CD4-positive, alpha-beta T cell treated with Interleukin-4 for 1 hour (primary cell): ENCODE measurements around the gene BEST2.

Source experiments
- DNase-seq, 2 donors: peaks; one replicate each; pipeline ENCODE4 v3.0.0-alpha.2; 2020 to 2022

The BEST2 gene

DNA sequence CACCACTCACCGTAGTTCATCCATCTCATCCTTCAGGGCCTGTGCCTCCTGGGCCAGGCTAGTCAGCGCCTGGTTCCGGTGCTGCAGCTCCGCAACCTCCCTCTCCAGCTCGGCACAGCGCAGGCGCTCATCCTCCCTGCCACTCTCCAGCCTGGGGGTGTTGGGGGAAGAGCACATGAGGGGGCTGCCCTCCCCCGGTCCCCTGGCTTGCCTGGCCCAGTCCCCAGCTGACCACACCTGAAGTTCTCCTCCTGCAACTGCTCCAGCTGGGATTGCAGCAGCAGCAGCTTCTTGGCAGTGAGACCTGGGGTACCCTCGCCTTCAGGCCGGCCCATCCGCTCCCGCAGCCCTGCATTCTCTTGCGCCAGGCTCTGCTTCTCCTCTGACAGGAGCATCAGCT, 19.3 kb downstream of the BEST2 start:
- no peak for DNase-seq

DNA sequence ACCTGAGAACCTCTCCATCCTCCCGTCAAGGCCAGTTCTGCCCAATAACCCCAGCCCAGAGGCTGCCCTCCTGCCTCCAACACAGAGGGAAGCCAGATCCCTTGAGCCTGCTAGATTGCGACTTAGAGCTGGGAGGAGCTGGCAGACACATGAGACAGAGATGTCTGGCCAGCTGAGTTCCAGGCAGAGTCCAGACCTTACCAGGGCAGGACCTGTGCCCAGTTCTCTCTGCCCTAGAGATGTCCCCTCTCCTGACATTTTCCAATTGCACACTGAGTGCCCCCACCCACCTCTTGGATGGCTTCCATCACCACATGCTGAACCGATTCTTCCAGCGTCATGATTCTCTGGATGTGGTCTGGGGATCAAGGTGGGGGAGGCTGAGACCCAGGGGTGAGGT, 20.7 kb downstream of the BEST2 start:
- no peak for DNase-seq

DNA sequence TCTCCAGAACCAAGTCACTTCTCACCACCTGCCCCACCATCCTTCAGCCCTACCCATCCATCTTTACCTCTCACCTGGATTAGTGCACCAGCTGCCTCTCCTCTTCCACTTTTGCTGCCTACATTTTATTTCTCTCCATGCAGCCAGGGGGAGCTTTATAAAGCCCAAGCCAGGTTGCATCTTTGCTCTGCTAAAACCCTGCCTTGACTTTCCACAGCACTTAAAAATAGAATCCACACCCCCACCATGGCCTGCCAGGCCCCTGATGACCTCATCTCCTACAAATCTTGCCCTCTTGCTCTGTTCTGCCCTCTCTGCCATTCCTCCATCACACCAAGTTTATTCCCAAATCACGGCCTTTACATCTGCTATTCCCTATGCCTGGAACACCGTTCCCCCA, 22.0 kb downstream of the BEST2 start:
- DNase-seq, result no peak

DNA sequence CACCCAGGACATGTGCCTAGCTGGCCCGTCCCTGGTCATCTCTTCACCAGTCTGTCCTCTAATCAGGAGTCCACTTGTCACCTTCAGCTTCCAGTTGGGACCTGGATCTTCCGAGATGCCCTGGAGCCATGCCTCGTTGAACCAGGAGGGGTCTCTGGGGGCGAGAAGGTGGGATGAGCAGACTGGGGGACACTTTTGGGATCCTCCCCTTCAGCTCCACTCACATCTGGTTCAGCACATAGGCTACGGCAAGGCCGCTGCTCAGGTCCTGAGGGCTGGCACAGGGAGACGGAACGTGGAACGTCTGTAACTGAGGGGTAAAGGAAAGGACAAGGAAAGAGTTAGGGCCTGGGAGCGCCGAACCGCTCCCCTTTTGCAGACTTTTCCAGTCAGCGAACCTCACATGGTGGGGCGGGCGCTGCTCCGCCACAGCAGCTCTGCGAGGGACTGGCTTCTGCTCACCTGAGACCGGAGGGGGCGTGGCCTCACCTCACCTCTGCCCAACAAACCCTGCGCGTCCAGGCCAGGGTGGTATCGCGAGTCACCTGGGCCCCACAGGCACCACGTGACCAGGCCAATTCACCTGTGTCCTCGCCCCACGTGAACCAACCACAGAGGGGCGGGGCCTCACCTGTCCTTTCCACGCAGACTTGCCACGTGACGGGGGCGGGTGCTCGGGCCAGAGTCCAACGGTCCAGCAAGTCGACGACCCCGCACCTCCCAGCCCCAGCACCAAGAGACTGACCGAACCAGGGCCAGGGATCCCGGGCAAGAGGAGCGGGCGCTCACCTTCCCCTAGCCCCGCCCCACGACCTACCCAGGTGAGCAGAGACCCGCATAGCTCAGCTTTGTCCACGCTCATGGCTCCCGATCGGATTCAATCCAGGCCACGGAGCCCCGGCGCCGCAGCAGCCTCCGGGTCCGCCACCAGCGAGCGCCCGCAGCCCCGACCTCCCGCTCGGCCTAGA, 23.3 kb downstream of the BEST2 start, which contains the start of gene HOOK2:
HOOK2 (minus strand) TSS at position 965 of the 968 bp plus-strand sequence; CDS start at position 862, 103 bp downstream.
- peak; percentile 63 to 71 for DNase-seq

DNA sequence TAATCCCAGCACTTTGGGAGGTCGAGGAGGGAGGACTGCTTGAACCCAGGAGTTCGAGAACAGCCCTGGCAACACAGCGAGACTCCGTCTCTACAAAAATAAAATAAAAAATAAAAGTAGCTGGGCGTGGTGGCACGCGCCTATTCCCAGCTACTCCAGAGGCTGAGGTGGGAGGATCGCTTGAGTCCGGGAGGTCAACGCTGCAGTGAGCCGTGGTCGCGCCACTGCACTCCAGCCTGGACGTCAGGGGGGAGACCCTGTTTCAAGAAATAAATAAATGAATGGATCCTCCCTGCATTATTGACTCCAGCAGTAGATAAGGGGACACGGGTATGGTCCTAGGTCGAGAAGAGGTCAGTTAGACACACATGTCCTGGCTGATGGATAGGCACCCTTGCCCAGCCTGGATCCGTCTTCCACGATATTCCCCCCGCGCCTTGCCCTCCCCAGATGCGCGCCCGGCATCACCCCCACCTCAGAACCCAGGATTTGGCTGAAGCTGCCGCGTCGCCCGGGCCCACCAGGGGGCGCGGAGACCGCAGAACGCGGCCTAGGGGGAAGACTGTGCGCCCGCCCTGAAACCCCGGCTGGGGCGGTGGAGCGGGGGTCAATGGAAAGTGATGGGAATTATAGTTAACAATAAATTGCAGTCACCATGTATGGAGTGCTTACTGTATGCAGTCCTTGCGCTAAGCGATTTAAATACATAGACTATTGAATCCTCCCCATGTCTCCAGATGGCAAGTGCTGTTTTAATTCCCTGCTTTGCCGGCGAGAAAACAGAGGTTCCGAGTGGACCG, 25.8 kb downstream of the BEST2 start:
- peak; percentile 80 to 82 for DNase-seq

DNA sequence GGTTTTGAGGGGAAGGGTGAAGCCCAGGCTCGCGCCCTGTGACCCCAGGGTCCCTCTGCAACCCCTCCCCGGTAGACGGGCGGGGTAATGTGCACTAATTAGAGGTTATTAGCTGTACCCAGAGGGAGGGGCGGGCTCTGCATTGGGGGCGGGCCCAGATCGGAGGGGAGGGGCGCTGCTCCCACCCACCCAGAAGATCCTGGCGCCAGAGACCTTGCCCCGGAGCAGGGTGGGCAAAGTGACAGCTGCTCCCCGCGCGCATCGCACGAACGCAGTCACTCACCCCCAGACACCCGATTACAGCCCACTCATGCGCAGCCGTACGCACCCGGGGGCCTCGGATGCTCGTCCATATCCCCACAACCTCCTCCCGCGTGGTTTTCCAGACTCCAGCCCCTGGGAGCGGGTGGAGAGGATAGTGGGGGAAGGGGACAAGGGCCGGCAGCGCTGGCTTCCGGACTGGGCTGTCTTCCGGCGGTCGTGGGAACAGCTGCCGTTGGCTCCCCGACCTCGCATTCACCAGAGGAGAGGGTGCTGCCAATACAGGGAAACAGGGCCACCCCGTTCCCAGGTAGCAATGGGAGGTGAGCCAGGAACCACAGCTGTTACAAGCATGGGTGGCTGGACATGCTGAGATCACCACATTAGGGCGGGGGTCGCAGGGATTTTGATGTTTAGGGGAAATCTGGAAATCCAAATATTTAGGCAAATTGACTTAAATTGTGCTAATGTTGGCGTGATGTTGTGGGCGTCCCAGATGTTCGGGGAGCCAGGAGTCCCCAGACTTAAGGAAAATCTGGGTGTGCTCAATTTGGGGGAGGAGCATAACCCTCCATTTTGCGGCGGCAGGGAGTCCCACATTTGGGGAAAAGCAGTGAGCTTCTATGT, 26.7 kb downstream of the BEST2 start:
- peak; percentile 55 to 60 for DNase-seq

DNA sequence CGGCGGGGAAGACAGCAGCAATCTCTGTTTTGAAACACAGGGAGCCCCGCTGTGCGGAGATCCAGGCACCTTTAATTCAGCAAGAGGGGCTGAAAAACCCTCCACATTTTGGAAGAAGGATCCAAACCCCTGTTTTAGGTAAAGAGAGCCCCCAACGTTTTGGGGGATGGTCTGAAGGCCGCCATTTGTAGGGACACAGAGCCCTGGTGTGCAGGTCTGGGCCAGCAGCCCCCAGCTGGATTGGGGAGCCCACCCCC, 27.2 kb downstream of the BEST2 start:
- DNase-seq, result no peak

DNA sequence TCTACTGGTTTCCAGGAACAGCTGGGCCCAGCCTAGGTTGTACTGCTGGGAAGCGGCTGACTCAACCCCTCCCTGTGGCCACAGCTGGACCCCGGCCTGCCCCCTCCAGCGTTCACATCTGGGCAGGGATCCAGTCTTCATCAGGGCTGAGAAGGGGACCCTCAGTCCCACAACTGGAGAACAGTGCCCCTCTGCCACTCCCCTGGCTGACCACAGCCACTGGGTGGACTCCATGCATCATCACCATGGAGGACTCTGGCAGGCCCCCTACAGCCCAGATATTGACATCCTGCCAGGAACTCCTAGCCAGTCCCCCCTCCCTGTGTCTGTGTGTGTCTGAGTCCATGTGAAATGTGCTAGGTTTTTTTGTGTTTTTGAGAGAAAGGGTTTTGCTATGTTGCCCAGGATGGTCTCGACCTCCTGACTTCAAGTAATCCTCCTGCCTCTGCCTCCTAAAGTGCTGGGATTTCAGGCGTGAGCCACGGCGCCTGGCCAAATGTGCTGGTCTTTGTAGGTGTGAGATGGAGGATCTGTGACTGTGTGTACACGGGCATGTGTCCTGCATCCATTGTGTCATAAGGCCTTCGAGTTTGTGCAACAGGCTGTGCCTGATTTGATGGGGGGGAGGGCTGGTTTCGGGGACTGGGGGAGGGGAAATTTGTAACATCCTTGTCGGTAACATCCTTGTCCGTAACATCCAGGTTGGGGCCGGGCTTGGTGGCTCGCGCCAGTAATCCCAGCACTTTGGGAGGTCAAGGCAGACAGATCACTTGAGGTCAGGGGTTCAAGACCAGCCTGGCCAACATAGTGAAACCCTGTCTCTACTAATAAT, 27.8 kb downstream of the BEST2 start:
- no peak for DNase-seq

DNA sequence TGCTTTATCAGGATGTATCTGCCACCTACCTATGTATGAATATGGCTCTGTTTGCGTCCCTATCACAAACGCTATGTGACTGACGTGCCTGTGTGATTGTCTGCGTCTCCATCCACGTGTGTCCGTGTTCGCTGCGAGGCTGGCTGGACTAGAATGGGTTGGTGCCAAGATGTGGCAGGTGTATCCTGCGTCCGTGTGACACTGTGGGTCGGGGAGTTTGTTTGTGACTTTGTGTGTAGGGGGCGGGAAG, 30.5 kb downstream of the BEST2 start:
- peak in 1 of 2 donors; percentile 93 for DNase-seq

DNA sequence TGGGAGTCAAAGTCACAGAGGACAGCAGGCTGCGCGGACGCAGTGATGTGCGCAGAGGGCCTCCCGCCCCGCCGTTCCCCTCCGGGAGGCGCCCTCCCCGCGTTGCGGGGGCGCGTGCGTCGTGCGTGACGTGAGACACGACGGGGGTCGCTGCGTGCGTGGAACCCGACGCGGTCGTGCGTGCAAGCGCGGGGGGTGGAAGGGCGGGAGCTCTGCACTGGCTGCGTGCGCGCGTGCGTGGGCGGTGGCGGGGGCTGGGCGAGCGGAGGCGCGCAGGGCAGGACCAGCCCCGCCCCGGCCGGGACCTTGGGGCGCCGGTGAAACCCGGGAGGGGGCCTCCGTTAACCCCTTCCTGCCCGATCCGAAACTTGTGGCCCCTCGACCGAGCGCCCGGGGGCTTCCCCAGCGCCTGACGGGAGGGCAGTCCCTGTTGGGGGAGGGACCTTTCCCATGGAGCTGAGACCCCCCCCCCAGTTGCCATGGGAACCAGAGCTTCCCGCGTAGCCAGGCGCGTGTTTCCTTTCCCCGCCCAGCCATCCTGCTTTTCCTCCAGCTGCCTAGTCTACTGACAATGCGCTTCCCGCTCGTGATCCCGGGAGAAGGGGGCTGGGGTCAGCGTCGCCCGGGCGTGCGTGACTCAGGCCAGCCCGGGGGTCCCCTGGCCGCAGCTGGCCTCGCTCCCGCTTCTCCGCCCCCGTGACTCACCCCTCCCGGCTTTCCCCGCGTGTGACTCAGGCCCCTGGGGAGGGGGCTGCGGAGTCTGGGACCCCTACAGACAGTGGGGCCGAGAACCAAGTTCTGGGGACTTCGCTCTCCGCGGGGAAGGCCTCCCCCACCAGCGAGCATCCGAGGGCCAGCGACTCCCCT, 31.1 kb downstream of the BEST2 start:
- peak; percentile 94 to 96 for DNase-seq

DNA sequence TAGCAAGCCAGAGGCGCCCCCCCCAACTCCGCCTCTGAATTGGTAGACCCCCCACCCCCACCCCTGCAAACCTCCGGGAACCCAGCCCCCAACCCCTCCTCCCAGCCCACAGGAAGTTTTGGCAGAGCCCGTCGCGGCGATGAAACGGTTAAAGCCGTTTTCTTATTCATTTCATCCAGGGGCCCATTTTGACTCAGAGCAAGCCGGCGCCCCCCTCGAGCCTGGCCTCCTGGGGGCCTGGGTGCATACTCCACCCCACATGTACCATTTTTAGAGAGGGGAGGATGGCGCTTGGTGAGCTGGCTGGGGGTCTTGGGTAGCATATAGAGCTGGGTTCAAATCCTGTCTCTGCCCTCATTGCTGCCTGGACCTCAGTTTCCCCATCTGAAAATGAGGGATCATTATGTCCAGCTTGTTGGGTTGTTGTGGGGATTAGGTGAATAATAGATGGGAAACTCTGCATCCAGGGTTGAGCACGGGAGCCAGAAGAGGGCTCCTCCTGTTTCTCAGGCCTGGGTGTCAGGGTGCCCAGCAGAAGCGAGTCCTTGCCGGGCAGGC, 31.8 kb downstream of the BEST2 start:
- peak in 1 of 2 donors; percentile 35 for DNase-seq

DNA sequence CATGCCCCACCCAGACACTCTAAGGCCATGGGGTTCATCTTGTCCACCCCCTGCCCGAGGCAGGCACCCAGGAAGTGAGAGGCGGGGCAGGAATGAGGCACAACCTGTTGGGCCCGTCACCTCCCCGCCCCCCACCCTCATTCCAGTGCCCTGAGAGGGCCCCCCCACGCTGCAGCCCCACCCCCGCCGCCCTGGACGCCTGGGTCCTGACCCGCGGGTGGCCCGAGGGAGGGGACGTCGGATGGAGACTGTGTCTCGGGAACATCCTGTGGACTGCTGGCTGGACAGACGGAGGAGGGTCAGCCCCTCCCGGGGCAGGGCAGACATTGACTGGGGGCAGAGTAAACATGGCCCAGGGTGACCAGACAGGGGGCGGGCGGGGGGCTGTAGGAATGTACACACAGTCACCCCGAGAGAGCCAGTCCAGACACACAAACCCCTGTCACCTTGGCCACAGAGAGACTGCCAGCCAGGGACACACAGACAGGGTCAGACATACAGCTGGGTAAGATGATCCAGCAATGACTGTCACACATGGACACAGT, 32.3 kb downstream of the BEST2 start:
- peak; percentile 47 to 52 for DNase-seq

DNA sequence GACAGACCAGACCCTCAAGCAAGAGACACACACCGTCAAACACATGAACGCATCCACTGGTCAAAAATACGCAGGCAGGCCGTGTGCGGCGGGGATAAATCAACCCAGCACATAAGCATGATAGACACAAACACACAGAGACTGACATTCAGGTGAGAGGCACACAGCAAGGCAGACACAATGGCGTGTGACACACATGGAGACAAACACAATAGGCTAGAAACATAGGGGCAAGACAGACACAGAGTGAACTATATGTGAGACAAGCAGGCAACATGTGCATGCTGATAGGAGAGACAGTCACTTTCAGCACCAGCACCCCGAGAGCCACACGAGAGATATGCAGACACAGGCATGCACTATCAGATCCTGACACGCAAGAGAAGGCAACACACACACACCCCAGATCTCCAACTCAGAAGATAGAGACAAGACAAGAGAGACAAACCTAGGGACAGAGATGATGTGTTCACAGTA, 32.8 kb downstream of the BEST2 start:
- DNase-seq, result peak; percentile 41 to 49

DNA sequence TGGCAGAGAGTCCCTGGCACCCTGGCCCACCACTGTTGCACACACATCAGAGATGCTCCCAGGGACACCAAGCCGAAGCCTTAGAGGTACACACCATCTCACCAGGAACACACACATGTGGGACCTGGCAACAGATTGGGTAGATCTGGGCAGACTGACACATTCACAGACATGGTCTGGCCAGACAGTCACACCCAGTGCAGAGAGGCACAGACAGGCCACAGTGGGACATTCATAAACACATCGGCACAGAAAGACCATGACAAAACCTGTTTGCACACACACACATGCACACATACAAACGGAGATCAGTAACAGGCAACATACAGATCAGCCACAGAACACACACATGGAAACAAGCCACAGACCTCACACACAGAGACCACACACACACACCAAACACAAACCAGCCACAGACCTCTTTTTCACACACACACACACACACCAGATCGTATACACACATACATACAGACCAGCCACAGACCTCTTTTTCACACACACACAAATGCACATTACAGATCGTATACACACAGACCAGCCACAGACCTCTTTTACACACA, 33.4 kb downstream of the BEST2 start:
- peak; percentile 74 to 81 for DNase-seq

DNA sequence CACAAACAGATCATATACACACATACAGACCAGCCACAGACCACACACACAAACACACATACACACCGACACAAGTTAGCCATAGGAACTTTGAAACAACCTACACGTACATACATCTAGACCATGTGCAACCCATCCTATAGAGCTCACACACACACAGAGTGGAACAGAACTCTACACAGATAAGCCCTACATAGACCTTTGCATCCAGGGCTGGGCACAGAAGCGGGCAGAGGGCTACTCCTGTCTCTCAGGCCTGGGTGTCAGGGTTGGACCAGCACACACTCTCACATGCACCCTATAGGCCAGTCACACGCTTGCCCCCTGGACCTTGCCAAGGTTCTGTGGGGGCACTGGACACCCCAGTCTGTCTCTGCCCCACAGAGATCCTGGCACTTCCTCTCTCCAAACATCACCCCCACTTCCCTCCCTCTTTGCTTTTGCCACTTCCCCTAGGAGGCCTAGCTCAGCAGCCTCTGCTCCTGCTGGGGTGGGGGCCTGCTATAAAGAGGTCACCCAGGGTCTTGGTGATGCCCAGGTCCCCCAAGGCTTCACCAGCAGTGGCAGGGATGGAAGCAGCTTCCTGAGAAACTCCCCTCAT, 33.9 kb downstream of the BEST2 start:
- peak; percentile 34 to 54 for DNase-seq

DNA sequence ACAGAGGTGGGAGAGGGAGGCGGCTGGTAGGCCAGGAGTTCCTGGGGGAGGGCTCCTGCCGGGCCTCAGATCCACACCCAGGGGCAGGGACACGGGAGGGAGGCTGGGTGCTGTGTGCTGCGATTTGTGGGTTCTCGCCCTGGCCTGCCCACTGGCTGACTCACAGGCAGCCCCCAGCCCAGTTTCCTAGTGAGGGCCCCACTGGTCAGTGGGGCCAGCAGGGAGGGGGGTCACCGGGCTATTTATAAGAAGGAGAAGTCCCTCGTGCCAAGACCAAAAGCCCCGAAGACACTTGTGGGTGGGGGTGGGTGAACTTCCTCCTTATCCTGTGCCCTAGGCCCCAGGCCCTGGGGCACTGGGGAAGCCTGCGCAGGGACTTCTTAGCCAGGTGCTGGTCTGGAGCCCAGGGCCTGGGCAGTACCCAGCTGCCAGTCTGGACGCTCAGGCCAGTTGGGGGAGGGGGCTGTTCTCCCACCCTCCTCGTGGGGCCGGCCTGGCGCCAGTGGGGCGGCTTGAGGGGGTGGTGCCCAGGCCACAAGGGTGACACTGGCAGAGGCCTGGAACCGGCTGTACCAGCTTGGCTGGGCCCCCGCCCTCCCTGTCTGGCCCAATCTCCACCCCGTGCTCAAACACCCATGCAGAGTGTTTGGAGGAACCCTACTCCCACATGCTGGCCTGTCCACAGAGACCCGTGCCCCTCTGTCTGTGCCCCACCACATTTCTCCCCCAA, 34.7 kb downstream of the BEST2 start:
- peak; percentile 46 to 88 for DNase-seq

DNA sequence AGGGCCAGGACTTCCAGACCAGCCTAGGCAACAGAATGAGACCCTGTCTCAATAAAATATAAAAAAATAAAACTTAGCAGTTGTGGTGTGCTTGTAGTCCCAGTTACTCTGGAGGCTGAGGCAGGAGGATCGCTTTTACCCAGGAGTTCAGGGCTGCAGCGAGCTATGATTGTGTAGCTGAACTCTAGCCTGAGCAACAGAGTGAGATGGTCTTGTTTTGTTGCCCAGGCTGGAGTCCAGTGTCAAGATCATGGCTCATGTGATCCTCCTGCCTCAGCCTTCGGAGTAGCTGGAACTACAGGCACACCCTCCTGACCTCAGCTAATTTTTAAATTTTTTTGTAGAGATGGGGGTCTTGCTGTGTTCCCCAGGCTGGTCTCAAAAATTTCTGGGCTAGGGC, 35.4 kb downstream of the BEST2 start:
- DNase-seq, result no peak

DNA sequence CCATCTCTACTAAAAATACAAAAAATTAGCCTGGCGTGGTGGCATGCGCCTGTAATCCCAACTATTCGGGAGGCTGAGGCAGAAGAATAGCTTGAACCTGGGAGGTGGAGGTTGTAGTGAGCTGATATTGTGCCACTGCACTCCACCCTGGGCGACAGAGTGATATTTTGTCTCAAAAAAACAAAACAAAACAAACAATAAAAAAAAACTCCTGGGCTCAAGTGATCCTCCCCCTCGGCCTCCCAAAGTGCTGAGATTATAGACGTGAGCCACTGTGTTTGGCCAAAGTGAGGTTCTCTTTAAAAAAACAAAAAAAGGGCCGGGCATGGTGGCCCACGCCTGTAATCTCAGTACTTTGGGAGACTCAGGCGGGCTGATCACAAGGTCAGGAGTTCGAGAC, 35.9 kb downstream of the BEST2 start:
- no peak for DNase-seq
